C1 segment of cervical spinal cord (tissue), 14 donors: ENCODE results near the gene EXOC4.

Experiments used
- DNase-seq, 14 donors: peaks; one replicate each; lab custom pipeline; 2025; lab: John Stamatoyannopoulos, UW

Gene EXOC4

DNA sequence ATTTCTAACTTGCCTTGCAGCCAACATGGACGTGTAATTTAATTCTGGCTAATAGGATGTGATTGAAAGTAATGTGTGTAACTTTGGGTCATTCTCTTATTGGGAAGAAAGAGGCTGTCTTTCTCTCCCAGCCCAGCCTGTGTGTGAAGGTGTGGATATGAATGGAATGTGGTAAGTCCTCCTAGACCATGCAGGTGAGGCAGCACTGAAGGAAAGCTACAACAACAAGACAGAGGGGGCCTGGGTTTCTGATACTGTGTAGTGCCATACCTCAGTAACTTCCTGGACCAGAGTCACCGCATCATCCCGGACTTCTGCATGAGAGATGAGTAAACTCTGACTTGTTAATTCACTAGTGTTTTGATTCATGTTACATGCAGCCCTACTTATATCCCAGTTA lies 237.0 kb downstream of the EXOC4 start:
- no peak for DNase-seq

DNA sequence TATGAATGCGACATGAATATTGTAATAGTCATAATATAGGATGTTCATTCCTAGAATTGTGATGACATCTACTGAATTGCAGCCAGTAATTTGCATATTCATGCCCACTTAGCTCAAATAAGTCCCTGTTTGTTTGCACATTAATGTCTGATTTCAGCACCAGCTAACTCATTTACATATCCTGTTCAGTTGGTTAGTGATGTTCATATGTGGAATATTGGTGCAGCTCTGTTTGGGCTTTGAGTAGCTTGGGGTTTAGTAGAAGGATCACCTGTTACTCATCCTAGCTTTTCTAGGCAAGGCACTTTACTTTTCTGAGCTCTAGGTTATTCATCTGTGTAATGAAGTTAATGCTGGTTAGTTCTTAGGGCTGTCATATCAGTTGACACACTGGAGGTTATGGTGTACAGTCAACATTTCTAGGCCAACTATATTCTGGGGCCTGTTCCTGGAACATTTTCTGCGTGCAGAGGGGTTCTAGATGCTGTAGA lies 238.4 kb downstream of the EXOC4 start:
- no peak for DNase-seq

GRCh38 chr7:133491846-133492652 lies 239.2 kb downstream of the EXOC4 start:
- DNase-seq = no peak

DNA sequence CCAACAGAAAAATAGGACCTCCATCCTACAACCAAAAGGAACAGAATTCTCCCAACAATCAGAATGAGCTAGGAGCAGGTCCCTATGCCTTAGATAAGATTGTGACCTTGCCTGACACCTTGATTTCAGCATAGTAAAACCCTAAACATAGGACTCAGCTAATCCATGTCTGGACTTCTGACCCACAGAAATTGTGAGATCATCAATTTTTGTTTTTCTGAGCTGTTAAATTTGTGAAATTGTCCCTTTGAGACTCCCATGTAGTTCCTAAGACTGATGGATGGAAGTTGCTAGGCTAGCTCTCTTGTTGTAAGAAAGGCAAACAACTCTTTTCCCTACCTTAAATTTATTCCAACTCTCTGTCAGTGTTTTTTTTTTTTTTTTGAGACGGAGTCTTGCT lies 244.2 kb downstream of the EXOC4 start:
- no peak for DNase-seq

- DNase-seq = no peak
Measured at GRCh38 chr7:133501771-133502170, 248.9 kb downstream of the EXOC4 start.

- no peak for DNase-seq
Measured at GRCh38 chr7:133502498-133502897, 249.6 kb downstream of the EXOC4 start.

GRCh38 chr7:133502972-133503371 lies 250.1 kb downstream of the EXOC4 start:
- no peak for DNase-seq

- DNase-seq = no peak
Measured at GRCh38 chr7:133504825-133505224, 251.9 kb downstream of the EXOC4 start.

DNA sequence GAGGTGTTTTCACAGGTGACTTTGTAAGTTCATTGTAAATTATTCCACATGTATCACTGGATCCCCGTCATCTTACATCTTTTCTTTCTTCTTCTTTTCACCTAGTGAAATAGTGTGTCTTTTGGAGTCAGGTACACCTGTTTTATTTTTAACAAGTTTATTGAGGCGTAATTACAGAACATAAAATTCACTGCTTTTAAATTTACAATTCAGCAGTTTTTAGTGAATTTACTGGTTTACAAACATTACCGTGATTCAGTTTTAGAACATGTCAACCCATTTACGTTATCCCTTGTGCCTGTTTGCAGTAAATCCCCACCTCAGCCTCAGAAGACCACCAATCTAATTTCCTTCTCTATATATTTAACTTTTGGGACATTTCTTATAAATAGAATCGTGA lies 256.9 kb downstream of the EXOC4 start:
- no peak for DNase-seq

DNA sequence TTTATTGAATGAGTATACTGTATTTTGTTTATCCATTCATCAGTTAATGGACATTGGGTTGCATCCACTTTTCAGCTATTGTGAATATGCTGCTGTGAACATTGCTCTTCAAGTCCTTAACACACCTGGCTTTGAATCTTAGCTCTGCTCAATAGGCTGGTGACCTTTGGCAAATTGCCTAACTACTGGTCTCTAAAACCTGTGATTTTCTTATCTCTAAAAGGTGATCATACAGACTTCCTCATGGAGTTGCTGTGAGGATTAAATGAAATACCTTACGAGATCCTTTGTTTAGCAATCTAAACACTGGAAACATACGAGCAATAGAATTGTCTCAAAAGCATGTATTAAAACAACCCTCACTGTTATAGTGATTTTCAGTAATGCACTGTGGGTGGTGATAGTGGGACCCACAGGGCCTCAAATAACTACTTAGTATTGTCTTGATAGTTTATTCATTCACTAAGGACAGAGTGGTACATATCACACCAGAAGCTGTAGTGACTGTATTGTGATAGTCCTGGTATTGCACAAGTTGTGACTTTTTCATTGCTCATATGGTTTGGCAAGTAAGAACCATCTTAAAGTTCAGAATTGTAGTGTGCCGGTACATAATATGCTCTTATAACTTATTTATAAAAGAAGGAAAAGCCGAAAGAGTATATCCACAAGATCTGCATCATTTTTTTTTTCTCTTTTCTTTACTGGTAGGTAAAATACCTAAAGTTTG lies 257.6 kb downstream of the EXOC4 start:
- no peak for DNase-seq

DNA sequence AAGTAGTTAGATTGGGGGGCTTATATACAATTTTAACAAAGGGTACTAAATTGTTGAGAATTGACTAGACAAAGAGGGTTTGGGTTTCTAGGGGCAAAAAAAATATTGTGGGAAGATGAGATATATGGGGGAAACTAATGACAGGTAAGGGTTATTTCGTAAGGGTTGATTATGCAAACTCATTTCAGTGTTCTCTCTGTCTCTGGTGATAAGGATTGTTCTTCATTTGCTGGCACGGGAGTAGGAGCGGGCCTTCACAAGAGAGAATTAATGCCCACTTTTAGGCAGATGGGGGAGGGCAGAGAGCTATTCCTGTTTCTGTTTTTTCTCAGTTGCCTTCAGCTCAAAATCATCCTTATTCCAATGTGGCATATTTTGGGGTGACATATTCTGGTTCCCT lies 258.4 kb downstream of the EXOC4 start:
- no peak for DNase-seq

- DNase-seq = no peak
Measured at GRCh38 chr7:133511708-133512107, 258.8 kb downstream of the EXOC4 start.

GRCh38 chr7:133512560-133512959 lies 259.7 kb downstream of the EXOC4 start:
- no peak for DNase-seq

- no peak for DNase-seq
Measured at GRCh38 chr7:133513608-133514007, 260.7 kb downstream of the EXOC4 start.

DNA sequence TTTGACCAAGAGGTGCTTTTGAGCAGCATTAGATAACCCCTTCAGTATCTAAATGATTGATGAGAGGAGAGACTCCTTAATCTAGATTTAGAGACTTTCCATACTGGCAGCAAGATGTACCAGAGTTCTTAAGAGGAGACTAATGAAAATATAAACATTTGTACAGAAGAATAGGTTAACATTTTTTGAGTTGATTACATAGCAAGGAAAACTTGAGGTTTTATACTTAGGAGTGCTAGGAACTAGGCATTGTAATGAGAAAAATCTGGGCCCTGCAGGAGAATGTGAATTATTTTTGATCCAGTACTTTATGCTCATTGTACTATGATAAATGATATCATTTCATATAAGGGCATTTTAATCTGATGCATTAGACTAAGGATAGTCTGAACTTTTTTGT lies 261.7 kb downstream of the EXOC4 start:
- no peak for DNase-seq

DNA sequence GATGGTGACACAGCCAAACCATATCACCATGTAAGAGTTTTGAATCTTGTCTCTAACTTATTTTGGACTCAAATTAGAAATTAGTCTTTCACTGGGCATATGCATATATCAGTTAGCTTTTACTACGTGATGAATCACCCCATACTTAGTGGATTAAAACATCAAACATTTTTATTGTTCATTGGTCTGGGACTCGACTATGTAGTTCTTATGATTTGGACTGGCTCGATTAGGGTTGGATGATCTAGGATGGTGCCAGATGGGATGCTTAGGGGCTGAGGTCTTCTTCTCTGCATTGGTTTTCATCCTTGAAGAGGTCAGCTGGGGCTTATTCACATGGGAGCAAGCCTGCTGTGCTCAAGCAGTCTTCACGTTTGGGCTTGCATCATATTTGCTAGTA lies 264.9 kb downstream of the EXOC4 start:
- DNase-seq = no peak

DNA sequence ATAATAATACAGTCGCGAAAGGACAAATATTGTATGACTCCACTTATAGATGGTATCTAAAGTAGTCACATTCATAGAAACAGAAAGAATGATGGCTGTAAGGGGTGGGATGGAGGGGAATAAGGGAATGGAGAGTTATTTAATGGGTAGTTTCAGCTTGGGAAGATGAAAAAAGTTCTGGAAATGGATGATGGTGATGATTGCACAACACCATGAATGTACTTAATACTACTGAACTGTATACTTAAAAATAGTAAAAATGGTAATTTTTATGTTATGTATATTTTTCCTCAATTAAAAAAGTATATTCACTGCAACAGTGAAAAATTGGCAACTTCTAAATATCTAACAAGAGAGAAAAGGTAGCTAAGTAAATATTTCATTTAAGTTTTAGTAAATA lies 265.8 kb downstream of the EXOC4 start:
- no peak for DNase-seq

GRCh38 chr7:133520248-133520647 lies 267.4 kb downstream of the EXOC4 start:
- DNase-seq = no peak

DNA sequence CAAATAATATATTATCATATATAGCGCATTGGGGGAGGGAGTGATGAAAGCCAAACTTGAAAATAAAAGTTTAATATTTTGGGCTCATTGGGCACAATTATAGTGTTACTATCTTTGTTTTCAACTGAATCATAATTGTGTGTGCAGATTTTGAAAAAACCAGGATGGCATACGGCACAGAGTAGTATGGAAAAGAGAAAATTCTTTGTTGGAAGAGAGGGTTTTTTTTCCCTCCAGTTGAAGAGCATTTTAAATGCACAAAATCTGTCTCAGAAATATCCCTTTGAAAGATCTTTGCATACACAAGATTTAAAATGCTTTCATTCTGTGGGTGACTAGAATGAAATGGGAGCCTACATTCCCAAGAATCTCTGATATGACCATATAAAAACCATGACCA lies 269.6 kb downstream of the EXOC4 start:
- DNase-seq = no peak

GRCh38 chr7:133528796-133529195 lies 275.9 kb downstream of the EXOC4 start:
- no peak for DNase-seq

- DNase-seq = no peak
Measured at GRCh38 chr7:133529861-133530260, 277.0 kb downstream of the EXOC4 start.

- DNase-seq = no peak
Measured at GRCh38 chr7:133530682-133531081, 277.8 kb downstream of the EXOC4 start.

- DNase-seq = no peak
Measured at GRCh38 chr7:133534816-133535215, 281.9 kb downstream of the EXOC4 start.
